Measurements from ENCODE around the gene SOS2.

DNA sequence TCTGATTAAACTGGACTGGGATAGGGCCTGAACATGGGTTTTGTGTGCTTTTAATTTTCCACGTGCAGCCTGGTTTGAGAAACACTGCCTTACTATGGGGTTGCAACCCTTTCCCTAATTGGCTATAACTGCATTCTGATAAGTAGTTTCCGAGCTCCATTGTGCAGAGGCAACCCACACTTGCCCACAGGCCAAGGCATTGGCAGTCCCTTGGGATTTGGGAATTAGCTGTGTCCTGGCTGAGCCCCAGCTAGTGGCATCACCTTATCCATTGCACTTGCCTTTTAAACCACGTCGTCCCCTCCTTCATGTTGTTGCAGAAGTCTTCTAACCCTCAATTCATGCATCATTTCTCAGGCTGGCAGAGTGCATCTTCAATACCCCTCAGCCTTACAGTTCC lies 125.2 kb downstream of the SOS2 start:
- TF ChIP-seq, protein P1, sequence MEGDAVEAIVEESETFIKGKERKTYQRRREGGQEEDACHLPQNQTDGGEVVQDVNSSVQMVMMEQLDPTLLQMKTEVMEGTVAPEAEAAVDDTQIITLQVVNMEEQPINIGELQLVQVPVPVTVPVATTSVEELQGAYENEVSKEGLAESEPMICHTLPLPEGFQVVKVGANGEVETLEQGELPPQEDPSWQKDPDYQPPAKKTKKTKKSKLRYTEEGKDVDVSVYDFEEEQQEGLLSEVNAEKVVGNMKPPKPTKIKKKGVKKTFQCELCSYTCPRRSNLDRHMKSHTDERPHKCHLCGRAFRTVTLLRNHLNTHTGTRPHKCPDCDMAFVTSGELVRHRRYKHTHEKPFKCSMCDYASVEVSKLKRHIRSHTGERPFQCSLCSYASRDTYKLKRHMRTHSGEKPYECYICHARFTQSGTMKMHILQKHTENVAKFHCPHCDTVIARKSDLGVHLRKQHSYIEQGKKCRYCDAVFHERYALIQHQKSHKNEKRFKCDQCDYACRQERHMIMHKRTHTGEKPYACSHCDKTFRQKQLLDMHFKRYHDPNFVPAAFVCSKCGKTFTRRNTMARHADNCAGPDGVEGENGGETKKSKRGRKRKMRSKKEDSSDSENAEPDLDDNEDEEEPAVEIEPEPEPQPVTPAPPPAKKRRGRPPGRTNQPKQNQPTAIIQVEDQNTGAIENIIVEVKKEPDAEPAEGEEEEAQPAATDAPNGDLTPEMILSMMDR (IDR thresholded peaks at IDR 0.05): no peak
- TF ChIP-seq POLR2AphosphoS5 (IDR thresholded peaks at IDR 0.05) (no peak), EP300 (IDR thresholded peaks at IDR 0.05; ENCODE audit: low read depth) (no peak), POLR2A (IDR thresholded peaks at IDR 0.05) (no peak)
